ENCODE data around the gene VPS29. TPM values are rescaled to one million over a fixed set of nuclear protein-coding genes. Genes with fewer than 3 reads are reported as not detected.
"Not testable (repeated sequence)": the region's sequence is repeated elsewhere in the genome, so short reads cannot be mapped to it uniquely, and the experiment has no call there.

Gene VPS29
- total RNA-seq, 1 donor from 2014 or later: 78.3 TPM

DNA sequence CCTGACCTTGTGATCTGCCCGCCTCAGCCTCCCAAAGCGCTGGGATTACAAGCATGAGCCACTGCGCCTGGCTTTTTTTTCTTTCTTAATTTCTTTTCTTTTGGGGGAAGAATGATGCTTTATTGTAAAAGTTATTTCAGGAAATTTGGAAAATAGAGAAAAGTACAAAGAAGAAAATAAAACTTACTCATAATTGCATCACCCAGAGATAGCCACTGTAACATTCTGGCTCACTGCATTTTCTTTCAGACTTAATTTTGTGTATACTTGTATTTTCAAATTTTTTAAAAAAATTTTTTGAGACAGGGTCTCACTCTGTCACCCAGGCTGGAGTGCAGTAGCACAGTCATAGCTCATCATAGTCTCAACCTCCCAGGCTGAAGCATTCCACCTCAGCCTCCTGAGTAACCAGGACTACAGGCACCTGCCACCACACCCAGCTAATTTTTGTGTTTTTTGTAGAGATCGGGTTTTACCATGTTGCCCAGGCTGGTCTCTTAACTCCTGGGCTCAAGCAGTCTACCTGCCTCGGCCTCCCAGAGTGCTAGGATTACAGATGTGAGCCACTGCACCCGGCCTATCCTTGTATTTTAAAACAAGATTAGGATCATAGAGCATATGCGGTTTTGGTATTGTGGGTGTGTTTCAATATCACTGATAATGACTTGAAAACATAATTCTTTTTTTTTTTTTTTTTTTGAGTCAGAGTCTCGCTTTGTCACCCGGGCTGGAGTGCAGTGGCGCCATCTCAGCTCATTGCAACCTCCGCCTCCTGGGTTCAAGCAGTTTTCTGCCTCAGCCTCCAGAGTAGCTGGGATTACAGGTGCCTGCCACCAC lies 19.2 kb upstream of the VPS29 start:
- DNase-seq: not testable (repeated sequence)

DNA sequence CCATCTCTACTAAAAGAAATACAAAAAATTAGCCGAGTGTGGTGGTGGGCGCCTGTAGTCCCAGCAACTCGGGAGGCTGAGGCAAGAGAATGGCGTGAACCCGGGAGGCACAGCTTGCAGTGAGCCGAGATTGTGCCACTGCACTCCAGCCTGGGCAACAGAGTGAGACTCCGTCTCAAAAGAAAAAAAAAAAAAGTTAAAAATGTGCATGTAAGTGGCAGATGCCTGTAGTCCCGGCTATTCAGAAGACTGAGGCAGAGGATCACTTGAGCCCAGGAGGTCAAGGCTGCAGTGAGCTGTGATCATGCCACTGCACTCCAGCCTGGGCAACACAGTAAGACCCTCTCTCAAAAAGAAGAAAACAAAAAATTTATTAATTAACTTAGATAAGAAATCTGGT lies 16.1 kb upstream of the VPS29 start:
- not testable (repeated sequence) for DNase-seq

DNA sequence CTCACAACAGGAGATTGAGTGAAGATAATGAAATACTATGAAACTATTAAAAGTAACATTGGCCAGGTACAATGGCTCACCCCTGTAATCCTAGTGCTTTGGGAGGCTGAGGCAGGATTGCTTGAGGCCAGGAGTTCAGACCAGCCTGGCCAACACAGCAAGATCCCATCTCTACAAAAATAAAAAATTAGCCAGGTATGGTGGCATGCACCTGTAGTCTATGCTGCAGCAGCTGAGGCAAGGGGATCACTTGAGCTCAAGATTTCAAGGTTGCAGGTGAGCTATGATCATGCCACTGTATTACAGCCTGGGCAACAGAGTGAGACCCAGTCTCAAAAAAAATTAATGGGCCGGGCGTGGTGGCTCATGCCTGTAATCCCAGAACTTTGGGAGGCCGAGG lies 15.1 kb upstream of the VPS29 start:
- DNase-seq: no peak

DNA sequence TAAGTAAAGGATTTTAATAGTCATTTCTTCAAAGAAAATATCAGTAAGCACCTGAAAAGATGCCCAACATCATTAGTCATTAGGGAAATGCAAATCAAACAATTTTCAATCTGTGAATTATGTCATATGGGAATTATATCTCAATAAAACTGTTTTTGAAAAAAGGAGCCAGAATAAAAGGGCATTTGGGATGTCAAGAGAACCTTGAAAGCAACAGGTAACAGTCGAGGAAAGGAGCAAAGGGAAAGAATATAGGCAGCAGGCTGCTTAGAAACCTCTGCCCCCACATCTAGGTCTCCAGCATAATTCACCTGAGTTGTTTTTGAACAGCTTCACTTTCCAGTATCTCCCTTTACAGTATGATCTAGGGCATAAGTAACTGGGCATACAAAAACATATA lies 12.5 kb upstream of the VPS29 start:
- no peak for DNase-seq

DNA sequence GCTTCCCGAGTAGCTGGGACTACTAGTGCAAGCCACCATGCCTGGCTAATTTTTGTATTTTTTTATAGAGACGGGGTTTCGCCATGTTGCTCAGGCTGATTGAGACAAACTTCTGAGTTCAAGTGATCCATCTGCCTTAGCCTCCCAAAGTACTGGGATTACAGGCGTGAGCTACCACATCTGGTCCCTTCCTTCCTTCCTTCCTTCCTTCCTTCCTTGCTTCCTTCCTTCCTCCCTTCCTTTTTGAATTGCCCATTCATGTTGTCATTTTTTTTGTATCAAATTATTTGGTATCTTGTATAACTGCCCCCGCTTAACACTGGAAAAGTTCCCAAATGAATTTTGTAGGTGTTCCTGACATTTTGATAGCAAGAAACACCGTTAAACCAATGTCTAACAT lies 11.9 kb upstream of the VPS29 start:
- DNase-seq: no peak

DNA sequence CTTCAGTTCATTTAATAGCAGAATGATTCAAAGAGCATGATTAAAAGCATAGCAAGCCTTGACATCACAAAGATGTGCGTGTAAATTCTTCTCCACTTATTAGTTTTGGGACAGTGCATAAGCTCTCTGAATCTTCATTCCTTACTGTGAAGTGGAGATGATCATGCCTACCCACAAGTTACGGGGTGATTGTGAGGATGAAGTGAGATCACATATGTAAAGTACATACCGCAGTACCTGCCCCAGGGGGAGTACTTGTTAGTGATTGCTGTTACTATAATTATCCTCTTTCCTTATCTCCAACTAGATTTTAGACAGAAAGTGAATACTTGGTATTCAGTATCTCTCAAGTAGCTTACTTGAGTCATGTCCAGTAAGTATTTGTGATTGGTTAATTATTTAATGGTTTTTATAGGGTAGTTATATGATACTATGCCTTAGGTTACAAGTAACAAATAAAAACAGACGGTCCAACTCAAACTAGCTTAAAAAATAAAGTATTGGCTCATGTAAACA lies 6.2 kb upstream of the VPS29 start:
- DNase-seq: no peak

DNA sequence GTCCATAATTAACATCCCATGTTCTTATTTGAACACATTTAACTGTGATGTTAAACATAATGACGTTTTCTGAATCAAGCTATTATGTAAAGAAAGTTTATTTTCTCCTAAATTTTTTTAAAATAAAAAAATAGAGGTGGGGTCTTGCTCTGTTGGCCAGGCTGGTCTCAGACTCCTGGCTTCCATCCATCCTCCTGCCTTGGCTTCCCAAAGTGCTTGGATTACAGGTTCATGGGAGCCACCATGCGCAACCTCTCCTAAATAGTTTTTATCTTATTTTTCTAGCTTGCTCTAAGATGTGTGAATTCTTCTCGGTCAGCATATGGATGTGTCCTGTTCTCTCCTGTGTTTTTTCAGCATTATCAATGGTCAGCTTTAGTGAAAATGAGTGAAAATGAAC lies 3.4 kb upstream of the VPS29 start:
- DNase-seq: no peak

DNA sequence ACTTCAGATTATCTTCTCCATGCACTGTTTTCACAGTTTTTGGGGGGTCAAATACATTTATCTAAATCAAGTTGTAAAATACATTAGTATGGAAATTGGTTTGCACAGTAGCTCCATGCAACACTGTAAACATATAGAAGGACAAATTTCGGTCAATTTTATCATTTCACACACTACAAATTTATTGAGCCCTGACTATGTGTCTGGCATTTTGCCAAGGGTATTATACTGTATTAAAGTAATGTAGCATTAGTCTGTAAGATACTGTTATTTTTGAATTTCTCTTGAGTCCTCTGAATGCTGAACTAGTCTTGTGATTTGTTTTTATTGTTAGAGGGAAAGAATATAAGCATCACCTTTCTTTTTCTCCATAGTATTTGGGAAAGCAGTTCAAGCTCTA lies 1.5 kb upstream of the VPS29 start:
- DNase-seq: no peak

DNA sequence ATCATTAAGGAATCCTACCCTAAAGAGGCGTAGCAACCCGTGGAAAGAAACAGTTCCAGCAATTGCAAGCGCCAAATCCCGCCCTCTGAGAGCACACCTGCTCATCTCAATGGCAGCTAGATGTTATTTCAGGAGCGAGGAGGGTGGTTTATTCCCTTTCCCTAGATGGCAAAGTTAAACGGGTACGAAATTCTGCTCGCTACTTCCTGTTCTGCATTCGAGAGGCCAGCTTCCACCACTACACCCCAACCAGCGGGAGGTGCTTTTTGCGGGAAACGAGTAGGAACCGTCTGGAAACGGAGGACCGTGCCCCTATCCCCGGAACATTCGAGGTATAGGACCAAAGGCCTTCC lies 536 bp downstream of the VPS29 start:
- DNase-seq: peak; percentile 61

DNA sequence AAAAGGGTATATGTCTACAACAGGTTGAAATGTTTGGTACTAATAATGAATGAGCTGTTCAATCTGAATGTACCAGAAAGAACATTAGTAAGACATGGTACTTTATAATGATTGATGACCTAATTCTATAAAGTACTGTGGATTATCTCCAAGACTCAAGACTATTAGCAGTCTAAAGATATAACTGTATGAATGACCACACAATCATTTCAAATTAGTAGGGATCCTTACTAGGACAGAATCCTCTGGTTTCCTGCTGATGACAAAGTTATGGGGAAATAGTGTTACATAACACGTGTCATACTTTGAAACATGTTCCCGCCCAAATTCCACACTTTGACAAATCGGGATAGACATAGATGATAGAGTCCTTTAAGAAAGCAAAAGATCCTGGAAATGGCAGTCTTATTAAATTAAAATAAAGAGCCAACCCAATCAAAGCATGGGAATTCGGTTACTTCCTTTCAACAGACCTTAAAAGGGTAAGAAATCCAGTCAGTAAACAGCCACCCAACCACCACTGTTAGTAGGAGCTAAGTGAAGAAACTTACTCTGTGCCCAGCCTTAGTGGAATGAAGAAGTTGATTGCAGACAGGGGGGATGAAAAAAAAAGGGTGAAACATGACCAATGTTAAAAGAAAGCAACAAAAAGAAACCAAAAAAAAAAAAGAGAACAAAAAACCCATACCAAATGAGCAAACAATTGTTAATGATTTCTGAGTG lies 2.8 kb downstream of the VPS29 start:
- no peak for DNase-seq

DNA sequence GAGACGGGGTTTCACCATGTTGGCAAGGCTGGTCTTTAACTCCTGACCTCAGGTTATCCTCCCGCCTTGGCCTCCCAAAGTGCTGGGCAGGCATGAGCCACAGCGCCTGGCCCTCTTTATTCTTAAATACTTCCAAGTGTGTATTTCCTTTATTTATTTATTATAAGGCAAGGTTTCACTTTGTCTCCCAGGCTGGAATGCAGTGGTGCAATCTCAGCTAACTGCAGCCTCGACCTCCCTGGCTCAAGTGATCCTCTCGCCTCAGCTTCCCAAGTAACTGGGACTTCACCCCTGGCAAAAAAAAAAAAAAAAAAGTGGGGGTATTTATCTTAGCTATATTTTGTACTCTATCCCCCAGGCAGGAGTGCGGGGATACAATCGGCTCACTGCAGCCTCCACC lies 26.5 kb downstream of the VPS29 start:
- no peak for DNase-seq

DNA sequence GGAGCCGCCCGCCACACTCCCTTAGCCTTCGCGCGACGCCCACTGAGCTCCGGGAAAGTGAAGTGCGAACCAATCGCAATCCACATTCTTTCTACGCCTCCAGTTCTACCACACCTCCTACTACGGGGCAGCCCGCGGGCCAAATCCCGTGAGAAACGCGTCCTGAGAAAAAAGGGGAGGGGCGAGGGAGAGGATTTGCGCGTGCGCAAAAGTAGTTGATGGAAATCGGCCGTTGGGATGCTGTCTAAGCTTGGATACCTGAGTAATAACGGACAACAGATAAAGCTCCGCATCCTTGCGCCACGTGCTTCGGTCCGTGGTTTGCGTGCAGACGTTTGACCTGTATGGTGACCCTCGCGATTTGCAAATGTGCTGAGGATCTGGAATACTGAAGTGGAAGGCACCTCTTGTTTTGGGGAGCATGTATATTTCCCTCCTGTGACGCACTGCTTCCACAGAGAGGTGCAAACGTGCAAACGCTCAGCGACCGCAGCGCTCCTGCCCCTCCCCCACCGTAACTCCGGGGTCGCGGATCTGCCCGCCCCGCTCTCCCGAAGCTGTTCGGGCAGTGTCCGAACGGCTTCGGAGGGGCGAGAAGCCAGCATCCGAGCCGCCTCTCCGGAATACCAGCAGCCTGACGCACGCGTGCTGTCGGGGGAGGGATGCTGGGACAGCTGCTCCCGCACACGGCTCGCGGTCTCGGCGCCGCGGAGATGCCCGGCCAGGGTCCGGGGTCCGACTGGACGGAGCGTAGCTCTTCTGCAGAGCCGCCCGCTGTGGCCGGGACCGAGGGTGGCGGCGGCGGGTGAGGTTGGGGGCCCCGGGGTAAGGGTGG lies 33.5 kb downstream of the VPS29 start, which contains the start of the genes FAM216A and GPN3:
Gene FAM216A, plus strand, starts transcription at position 632 of the 835 bp plus-strand sequence. Its CDS starts 31 bp downstream, at position 663.
Gene GPN3, minus strand, starts transcription at position 44 of the 835 bp plus-strand sequence. CDS start 54 bp downstream, outside the sequence.
- DNase-seq: peak; percentile 99

DNA sequence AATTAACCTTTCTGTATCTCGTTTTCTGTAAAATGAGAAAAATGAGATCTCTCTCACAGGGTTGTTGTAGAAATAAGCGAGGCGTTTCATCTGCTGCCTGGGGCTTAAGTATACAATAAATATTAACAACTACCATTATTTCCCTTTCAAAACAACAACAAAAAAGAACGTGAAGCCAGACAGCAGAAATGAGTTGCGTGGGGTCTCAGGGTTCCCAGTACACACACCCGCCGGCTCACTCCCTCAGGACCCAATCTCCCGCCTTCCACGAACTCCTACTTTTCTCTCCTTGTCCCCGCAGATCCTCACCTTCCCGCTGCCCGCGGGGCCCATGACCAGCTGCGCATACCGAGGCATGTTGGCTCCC lies 34.1 kb downstream of the VPS29 start:
- DNase-seq: no peak

DNA sequence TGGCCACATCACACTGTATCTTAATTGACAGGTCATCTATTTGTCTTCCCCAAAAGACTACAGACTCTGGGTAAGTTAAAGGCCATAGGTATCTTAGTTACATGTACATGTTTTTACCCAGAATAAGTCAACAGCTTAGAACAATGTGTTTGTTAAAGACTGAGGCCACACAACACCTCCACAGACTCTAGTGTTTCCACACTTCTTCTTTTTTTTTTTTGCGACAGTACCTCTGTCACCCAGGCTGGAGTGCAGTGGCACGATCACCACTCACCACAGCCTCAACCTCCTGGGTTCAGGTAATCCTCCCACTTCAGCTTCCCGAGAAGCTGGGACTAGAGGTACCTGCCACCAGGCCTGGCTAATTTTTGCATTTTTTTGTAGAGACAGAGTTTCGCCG lies 35.1 kb downstream of the VPS29 start:
- DNase-seq: no peak

DNA sequence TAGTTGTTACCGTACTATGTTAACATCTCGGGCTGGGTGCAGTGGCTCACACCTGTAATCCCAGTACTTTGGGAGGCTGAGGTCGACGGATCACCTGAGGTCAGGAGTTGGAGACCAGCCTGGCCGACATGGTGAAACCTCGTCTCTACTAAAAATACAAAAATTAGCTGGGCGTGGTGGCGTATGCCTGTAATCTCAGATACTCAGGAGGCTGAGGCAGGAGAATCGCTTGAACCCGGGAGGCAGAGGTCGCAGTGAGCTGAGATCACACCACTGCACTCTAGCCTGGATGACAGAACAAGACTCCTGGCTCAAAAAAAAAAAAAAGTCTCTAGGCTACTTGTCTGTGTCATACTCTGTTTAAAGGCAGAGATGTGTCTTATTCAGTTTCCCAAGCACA lies 36.1 kb downstream of the VPS29 start:
- not testable (repeated sequence) for DNase-seq

DNA sequence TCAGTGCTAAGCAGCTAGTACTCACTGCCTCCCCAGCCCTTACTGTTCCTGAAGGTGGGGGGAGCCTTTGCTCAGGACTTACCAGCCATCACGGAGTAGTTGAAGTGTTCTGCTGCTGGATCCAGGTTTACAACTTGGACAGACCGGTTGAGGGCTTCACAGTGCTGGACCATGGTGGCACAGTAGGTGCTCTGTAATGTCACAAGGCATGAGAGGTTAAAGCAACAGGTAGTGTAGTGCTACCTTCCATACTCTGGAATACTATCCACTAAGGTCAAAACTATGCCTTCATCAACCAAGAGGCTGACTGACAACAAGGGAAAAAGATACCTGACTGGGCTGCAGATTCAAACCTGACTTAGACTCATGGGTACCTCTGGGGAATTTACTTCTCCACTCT lies 36.9 kb downstream of the VPS29 start:
- no peak for DNase-seq

DNA sequence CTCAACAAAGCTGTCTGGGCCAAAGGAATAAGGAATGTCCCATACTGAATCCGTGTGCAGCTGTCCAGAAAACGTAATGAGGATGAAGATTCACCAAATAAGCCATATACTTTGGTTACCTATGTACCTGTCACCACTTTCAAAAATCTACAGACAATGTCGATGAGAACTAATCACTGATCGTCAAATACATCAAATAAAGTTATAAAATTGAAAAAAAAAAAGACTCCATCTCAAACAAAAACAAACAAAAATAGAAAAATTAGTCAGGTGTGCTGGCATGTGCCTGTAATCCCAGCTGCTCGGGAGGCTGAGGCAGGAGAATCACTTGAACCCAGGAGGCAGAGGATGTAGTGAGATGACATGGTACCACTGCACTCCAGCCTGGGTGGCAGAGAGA lies 40.7 kb downstream of the VPS29 start:
- not testable (repeated sequence) for DNase-seq

DNA sequence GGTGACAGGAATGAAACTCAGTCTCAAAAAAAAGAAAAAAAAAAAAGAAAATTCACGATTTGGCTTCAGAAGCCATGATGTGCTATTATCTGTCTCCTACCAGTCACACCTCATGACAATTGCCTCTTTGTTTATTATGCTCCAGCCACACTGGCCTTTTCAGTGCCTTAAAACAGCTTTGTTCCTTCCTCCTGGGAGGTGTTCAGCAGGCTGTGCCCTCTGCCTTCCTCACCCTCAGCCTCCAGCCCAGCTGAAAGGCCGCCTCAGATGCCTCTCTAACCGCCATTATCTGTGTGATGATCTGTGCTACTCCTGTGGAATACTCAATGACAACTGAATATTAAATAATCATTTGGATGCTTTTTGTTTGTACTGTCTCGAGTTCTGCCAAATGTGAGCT lies 43.2 kb downstream of the VPS29 start:
- no peak for DNase-seq

DNA sequence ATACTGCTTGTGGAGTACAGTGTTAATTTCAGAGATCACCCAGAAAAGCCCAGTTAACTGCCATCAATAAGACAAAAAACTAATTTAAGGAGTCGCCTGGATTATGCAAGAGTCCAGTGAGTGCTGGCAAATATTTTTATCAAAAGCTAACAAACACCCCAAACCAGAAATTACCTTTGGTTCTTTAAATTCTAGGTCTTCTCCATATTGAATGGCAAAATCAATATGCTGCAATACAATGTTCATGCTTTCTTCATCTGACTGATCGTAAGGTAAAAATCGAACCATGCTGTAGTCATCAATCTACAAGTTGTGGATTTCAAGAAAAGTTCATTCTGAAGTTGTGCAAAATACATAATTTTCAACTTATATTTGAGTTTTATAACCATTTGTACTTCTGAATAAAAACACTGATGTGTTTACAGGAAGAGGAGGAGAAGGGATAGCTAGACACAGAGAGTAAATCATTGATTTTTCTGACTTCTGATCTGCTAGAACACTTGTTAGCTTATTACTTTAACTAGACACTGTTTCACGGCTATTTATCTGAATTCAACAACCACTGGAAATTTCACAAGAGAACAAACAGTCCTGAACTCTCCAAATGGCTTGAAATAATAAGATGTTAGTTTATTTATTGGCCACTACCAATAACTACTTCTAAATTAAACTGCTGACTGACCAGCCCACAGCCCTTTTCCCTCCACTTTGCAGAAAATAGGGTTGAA lies 48.2 kb downstream of the VPS29 start:
- no peak for DNase-seq

DNA sequence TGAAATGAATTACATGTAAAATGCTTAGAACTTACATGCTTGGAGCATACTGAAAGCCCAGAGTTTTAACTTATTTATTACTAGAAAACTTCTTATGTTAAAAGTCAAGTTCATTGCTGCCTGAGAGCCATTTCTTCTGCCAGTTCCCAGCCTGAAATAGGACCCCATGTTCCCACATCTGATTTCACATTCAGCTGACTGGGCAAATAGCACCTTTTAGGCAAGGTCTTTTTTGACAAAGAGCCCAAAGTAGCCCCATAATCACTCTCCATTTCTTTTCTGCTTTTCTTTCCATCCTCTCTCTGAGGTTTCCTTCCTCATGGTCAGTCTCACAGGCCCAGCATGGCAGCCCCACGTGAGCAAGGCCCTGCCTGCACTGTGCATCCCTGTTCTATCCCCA lies 50.6 kb downstream of the VPS29 start:
- DNase-seq: no peak

DNA sequence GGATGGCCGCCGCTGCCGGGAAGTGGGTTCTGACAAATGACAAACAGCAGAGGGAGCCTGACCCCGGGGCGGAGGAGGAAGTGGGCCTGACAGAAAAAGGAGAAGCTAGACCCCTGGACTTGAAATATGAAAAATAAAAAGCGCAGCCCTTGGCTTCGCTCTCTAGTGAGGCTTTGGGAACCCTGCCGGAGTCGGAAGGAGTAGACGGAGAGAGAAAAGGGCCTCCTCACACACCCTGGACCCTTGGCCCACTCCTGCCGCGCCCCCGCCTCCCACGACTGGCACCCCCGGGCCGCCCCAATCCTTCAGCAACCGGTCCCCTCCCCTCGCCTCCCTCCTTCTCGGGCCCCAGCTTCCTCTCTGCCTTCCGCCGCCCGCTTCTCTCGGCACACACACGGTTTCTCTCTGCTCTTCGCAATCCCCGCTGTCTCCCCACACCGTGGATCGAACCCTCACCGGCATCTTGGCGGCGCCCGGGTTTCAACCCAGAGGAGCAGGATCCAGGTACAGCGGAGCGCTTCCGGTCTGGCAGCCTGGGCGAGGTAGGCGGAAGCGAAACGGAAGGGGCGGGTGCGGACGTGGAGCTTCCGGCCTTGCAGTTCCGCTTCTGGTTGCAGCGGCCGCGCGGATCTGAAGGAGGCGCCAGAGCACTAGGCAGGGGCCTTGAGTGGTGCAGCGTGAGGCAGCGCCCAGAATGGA lies 52.0 kb downstream of the VPS29 start, which contains the start of gene ARPC3:
Gene ARPC3, minus strand, starts transcription at position 539 of the 699 bp plus-strand sequence. Its CDS starts 77 bp downstream, at position 462.
- peak; percentile 97 for DNase-seq

Measured in dermis blood vessel endothelial cell (primary cell).